ENCODE results near the gene DAB2IP.

- TF ChIP-seq CTCF (IDR thresholded peaks at IDR 0.05) = no peak
- no peak for TF ChIP-seq POLR2AphosphoS5 (IDR thresholded peaks at IDR 0.05)
- no peak for TF ChIP-seq POLR2A (IDR thresholded peaks at IDR 0.05)
These were observed 159.1 kb downstream of the DAB2IP start for GRCh38 chr9:121810489-121810888.

Measured in stomach (tissue), 4 donors.